Left lung (tissue), 10 donors: Measurements from ENCODE around the gene AP2A2. TPM values are rescaled to one million over a fixed set of nuclear protein-coding genes. Genes with fewer than 3 reads are reported as not detected.
"Not testable (repeated sequence)": the region's sequence is repeated elsewhere in the genome, so short reads cannot be mapped to it uniquely, and the experiment has no call there.

Experiments
- ATAC-seq: fragments of 200-7000 bp; cut with Tn5 transposase; one replicate; pipeline ENCODE4 v1.9.1; 2020; ENCODE audit warnings: moderate library complexity
- DNase-seq, 4 donors: peaks; one replicate each; pipeline ENCODE4 v3.0.0-alpha.2; 2013 to 2020
- H3K27ac ChIP-seq, 2 donors: fragments of 200-600 bp; sonication (generic) in 1 of 2; one replicate each; pipeline versions ENCODE4 v1.5.0 to v1.8.0; 2020 to 2021
- H3K27me3 ChIP-seq, 2 donors: fragments of 200-600 bp; sonication (generic) in 1 of 2; one replicate each; pipeline versions ENCODE4 v1.5.0 to v1.8.0; 2020 to 2021
- H3K36me3 ChIP-seq, 2 donors: fragments of 200-600 bp; sonication (generic) in 1 of 2; one replicate each; pipeline versions ENCODE4 v1.5.0 to v1.8.0; 2020 to 2021
- H3K4me1 ChIP-seq, 2 donors: fragments of 200-600 bp; one replicate each; pipeline ENCODE4 v1.8.0; 2021
- H3K4me3 ChIP-seq, 2 donors: fragments of 200-600 bp; sonication (generic) in 1 of 2; one replicate each; pipeline versions ENCODE4 v1.5.0 to v1.8.0; 2020 to 2021; ENCODE audit warnings: mild to moderate bottlenecking in 1 of 2
- H3K9me3 ChIP-seq, 2 donors: fragments of 200-600 bp; sonication (generic) in 1 of 2; one replicate each; pipeline versions ENCODE4 v1.5.0 to v1.8.0; 2020 to 2021
- intact Hi-C, 2 donors: fragments of 100-400 bp; cut with DNase I; formaldehyde crosslinking; loops; one replicate each; pipeline versions ENCODE4 v1.11.2 to v1.14.2; 2022
- polyA plus RNA-seq, 6 donors: library from polyadenylated mRNA; unstranded; fragments of 120-200 nt; gene quantifications; one replicate each; pipeline ENCODE4 v1.2.1, GENCODE V29; 2013; ENCODE audit not compliant: insufficient read length in 6 of 6
- total RNA-seq, 2 donors: library from RNA; stranded (reverse); fragmentation: NEBNext Ultra II Directional; extraction: Animal tissue kit (Norgen Biotek cat#: 25700); gene quantifications; one replicate each; pipeline ENCODE4 v1.2.1, GENCODE V29; 2021
- TF ChIP-seq, protein P1 (sequence below), 2 donors: fragments of 200-600 bp; sonication (generic) in 1 of 2; IDR thresholded peaks; one replicate each; pipeline versions ENCODE4 v1.5.0 to v1.8.0; 2021; ENCODE audit warnings: antibody characterized with exemption in 2 of 2
- donor health status: DM: no; HTN: yes; CAD: no.
- donor health status: DM: no; HTN: no; CAD: no.

AP2A2 gene
- total and polyA plus RNA-seq, 8 donors: 77.0 to 98.4 (median 83.0) TPM

DNA sequence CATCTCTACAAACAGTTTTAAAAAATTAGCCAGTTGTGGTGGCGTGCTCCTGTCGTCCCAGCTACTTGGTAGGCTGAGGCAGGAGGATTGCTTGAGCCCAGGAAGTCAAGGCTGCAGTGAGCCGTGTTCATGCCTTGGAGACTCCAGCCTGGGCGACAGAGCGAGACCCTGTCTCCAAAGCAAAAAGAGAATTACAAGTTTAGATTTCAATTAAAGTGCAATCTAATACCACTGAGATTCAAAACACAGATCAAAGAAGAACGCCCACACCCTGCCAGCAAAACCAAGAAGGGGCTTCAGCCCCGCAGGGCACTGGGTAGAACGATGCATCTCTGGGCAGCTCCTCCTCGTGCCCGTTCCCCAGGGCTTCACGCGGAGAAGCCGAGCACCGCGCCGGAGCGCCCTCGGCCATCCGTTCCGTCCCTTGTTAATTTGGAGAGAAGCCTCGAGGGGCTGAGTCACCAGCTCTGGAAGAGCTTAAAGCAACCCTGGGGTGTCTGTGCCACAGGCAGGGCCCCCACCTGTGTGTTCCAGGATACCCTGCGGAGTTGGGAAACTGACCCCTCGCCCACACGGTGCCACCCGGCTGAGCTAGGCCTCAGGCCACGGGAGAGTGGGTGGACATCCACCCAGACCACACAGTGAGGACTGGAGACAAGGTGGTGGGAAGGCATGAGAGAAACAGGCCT lies 47.0 kb downstream of the AP2A2 start:
- TF ChIP-seq, protein P1, sequence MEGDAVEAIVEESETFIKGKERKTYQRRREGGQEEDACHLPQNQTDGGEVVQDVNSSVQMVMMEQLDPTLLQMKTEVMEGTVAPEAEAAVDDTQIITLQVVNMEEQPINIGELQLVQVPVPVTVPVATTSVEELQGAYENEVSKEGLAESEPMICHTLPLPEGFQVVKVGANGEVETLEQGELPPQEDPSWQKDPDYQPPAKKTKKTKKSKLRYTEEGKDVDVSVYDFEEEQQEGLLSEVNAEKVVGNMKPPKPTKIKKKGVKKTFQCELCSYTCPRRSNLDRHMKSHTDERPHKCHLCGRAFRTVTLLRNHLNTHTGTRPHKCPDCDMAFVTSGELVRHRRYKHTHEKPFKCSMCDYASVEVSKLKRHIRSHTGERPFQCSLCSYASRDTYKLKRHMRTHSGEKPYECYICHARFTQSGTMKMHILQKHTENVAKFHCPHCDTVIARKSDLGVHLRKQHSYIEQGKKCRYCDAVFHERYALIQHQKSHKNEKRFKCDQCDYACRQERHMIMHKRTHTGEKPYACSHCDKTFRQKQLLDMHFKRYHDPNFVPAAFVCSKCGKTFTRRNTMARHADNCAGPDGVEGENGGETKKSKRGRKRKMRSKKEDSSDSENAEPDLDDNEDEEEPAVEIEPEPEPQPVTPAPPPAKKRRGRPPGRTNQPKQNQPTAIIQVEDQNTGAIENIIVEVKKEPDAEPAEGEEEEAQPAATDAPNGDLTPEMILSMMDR (IDR thresholded peaks at IDR 0.05): no peak
- no peaks in the 10 kb centered on the region for H3K27me3 ChIP-seq
- ATAC-seq: no peak
- H3K4me1 ChIP-seq: peaks cover 0 to 19% of the 10 kb centered on the region in 2 donors
- intact Hi-C loops: no loop called here
- peak in 1 of 4 donors; percentile 55 for DNase-seq
- no peaks in the 10 kb centered on the region for H3K9me3 ChIP-seq
- no peak overlapping the region for H3K4me3 ChIP-seq
- peaks cover 5 to 89% of the 10 kb centered on the region in 2 donors for H3K36me3 ChIP-seq
- no peak overlapping the region for H3K27ac ChIP-seq

DNA sequence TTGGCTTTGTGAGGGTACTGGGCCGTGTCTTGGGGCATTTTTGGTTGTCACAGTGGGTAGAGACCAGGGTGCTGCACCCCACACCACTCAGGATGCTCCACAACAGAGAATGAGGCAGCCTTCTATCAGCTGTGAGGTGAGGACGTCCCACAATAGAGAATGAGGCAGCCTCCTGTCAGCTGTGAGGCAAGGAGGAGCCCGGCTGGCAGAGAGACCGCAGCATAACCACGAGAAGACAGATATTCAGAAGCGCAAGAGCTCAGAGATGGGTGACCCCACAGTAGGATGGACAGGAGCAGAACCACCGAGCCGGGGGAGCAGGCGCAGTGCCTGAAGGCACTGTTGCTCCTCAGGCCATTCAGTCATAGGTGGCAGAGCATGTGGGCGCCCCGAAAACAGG lies 47.6 kb downstream of the AP2A2 start:
- TF ChIP-seq, protein P1 (IDR thresholded peaks at IDR 0.05): no peak
- no peaks in the 10 kb centered on the region for H3K9me3 ChIP-seq
- H3K4me3 ChIP-seq: no peak overlapping the region
- no peak overlapping the region for H3K27ac ChIP-seq
- ATAC-seq (no peak), DNase-seq (no peak)
- H3K36me3 ChIP-seq: peaks cover 5 to 95% of the 10 kb centered on the region in 2 donors
- H3K27me3 ChIP-seq: no peaks in the 10 kb centered on the region
- H3K4me1 ChIP-seq: peaks cover 0 to 14% of the 10 kb centered on the region in 2 donors
- intact Hi-C loops: no loop called here

DNA sequence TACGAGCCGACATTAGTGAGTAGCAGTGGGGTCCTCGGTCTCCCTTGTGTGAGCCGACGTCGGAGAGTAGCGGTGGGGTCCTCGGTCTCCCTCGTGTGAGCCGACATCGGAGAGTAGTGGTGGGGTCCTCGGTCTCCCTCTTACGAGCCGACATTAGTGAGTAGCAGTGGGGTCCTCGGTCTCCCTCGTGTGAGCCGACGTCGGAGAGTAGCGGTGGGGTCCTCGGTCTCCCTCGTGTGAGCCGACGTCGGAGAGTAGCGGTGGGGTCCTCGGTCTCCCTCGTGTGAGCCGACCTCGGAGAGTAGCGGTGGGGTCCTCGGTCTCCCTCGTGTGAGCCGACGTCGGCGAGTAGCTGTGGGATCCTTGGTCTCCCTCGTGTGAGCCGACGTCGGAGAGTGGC lies 49.7 kb downstream of the AP2A2 start:
- H3K9me3 ChIP-seq, ATAC-seq, H3K27ac ChIP-seq, H3K4me3 ChIP-seq, intact Hi-C loops, H3K27me3 ChIP-seq, DNase-seq, H3K4me1 ChIP-seq: not testable (repeated sequence)
- H3K36me3 ChIP-seq: peaks cover 5 to 93% of the 10 kb centered on the region in 2 donors

DNA sequence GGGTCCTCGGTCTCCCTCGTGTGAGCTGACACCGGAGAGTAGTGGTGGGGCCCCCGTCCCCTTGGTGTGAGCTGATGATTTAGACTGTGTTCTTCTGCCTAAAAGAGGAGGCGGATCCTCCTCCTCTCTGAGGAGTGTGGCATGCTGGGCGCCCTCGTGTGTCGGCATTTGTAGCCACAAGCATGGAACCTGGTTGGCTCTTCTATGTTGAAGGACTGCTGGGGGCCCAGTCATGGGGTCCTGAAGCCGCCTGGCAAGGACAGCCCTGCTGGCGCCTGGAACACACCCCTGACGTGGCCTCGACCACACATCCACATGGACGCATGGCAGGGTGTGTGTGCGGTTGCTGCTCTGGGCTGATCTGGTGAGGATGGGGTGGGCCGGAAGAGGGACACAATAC lies 50.2 kb downstream of the AP2A2 start:
- Histone ChIP-seq H3K4me1 (peaks cover 7 to 11% of the 10 kb centered on the region in 2 donors), H3K9me3 (no peaks in the 10 kb centered on the region), H3K36me3 (peaks cover 5 to 92% of the 10 kb centered on the region in 2 donors), H3K27ac (no peak overlapping the region), H3K27me3 (no peaks in the 10 kb centered on the region), H3K4me3 (no peak overlapping the region)
- TF ChIP-seq, protein P1 (IDR thresholded peaks at IDR 0.05): no peak
- DNase-seq (no peak), ATAC-seq (no peak)
- intact Hi-C loops: no loop called here

DNA sequence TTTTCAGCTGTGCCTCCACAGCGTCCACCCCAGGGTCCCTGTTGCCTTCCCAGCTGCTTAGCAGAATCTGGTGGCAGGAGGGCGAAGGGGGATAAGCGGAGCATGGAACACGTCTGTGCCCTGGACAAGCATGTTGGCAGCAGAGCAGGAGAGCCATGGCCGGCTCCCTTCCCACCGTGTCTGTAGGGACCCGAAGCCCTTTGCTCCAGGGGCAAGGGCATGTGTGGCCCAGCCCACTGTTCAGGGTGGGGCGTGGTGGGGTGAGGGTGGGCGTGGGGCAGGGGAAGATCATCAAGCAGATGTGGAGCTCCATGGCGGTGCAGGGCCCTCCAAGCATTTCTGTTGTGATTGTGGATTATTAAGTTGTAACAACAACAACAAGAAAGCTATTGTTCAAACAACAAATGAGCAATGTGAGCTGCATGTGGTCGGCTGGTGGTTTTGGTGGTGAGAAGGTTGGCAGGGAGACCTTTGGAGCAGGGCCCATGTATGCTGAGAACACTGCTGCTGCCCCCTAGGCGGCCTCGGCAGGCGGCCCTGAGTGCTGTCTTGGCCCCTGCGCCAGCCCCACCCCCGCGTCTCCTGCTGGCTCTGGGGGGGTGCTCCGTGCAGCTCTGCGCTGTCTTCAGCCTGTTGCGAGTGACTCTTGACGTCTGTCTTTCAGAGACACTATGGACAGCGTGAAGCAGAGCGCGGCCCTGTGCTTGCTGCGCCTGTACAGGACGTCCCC lies 50.9 kb downstream of the AP2A2 start:
- H3K36me3 ChIP-seq: peaks cover 5 to 92% of the 10 kb centered on the region in 2 donors
- intact Hi-C loops: no loop called here
- TF ChIP-seq, protein P1 (IDR thresholded peaks at IDR 0.05): no peak

More for the DNA sequence above, 50.9 kb downstream of the AP2A2 start:
- no peaks in the 10 kb centered on the region for H3K9me3 ChIP-seq
- peaks cover 7 to 15% of the 10 kb centered on the region in 2 donors for H3K4me1 ChIP-seq
- ATAC-seq (no peak), DNase-seq (no peak)
- no peak overlapping the region for H3K4me3 ChIP-seq
- no peaks in the 10 kb centered on the region for H3K27me3 ChIP-seq
- H3K27ac ChIP-seq: no peak overlapping the region
